SU-DHL-6 (cell line): ENCODE measurements around the gene EPHA4.

Experiments used
- H2AFZ ChIP-seq: fragments of 200-600 bp; sonication (generic); 2 replicates; pipeline ENCODE4 v1.6.1; 2014; ENCODE audit warnings: low read depth, mild to moderate bottlenecking, moderate library complexity, mixed read lengths, antibody characterized with exemption, low read length; ENCODE audit not compliant: severe bottlenecking
- H3F3A ChIP-seq: fragments of 200-600 bp; shearing (Covaris generic); 2 replicates; pipeline ENCODE4 v1.6.0; 2016; ENCODE audit warnings: antibody characterized with exemption, mild to moderate bottlenecking; ENCODE audit not compliant: insufficient read depth
- H3K27ac ChIP-seq: fragments of 200-600 bp; sonication (generic); 2 replicates; pipeline ENCODE4 v1.5.1; 2016; ENCODE audit warnings: low read depth, mild to moderate bottlenecking, low read length, moderate library complexity, mixed read lengths
- H3K27me3 ChIP-seq: fragments of 200-600 bp; sonication (generic), shearing (Covaris generic); 2 replicates; pipeline ENCODE4 v1.6.0; 2014; ENCODE audit warnings: mild to moderate bottlenecking, low read length
- H3K36me3 ChIP-seq: fragments of 200-600 bp; sonication (generic); 2 replicates; pipeline ENCODE4 v1.6.1; 2014; ENCODE audit warnings: mild to moderate bottlenecking, low read length, mixed read lengths
- H3K4me2 ChIP-seq: fragments of 300-600, 200-600 bp; shearing (Covaris generic), sonication (generic); 2 replicates; pipeline ENCODE4 v1.6.0; 2014; ENCODE audit warnings: low read length, low read depth, mild to moderate bottlenecking; ENCODE audit not compliant: poor library complexity, severe bottlenecking
- H3K4me3 ChIP-seq: fragments of 200-600 bp; sonication (generic); 2 replicates; pipeline ENCODE4 v1.5.1; 2014; ENCODE audit warnings: antibody characterized with exemption, low read length, mild to moderate bottlenecking, mixed read lengths; ENCODE audit not compliant: insufficient read depth, poor library complexity, severe bottlenecking
- H3K79me2 ChIP-seq: fragments of 200-600 bp; sonication (generic); 2 replicates; pipeline ENCODE4 v1.6.1; 2014; ENCODE audit warnings: mild to moderate bottlenecking, low read length, moderate library complexity; ENCODE audit not compliant: insufficient read depth
- H3K9ac ChIP-seq: fragments of 200-600 bp; sonication (generic); 2 replicates; pipeline ENCODE4 v1.7.0; 2014; ENCODE audit warnings: mild to moderate bottlenecking, low read length
- H3K9me2 ChIP-seq: fragments of 200-600 bp; sonication (generic); replicated peaks from 2 replicates; pipeline ENCODE4 v1.6.1; 2014; ENCODE audit warnings: low read length; ENCODE audit not compliant: insufficient read depth
- H3K9me3 ChIP-seq: fragments of 200-600 bp; sonication (generic); 2 replicates; pipeline ENCODE4 v1.6.1; 2014; ENCODE audit warnings: low read length, mixed read lengths; ENCODE audit not compliant: insufficient read depth
- H4K20me1 ChIP-seq: fragments of 200-600 bp; sonication (generic); 2 replicates; pipeline ENCODE4 v1.6.1; 2014; ENCODE audit warnings: low read depth, mild to moderate bottlenecking, antibody characterized with exemption, low read length, moderate library complexity, mixed read lengths
- EZH2phosphoT487 ChIP-seq: fragments of 200-600 bp; sonication (generic), shearing (Covaris generic); conservative IDR thresholded peaks from 2 replicates; pipeline ENCODE4 v1.6.1; 2018; ENCODE audit warnings: mild to moderate bottlenecking, antibody characterized with exemption, low read length, moderate library complexity, mixed read lengths
- TF ChIP-seq, protein P1 (sequence below): fragments of 200-600 bp; sonication (generic); IDR thresholded peaks from one replicate; pipeline ENCODE4 v1.5.1; 2017; ENCODE audit warnings: antibody characterized with exemption, mild to moderate bottlenecking, low read length, moderate library complexity; ENCODE audit not compliant: insufficient read depth, poor library complexity, severe bottlenecking

The EPHA4 gene

DNA sequence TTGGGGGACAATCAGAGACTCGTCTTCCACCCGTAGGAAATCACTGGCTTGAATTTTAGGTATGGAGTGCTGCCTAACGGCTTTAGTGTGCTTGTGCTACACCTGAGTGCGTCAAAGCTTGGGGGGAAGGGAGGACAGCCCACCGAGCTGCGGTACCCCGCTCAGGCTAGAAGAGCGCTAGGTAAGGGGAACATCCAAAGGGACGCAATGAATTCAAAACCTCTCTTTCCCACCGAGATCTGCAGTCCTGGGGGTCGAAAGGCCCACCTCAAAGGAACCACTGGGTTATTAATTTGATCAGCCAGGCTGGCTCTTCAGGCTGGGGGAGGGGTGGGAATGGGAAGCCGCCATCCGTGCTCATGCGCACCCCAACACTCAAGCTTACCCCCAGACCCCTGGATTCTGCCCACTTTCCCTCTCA lies 2.7 kb downstream of the EPHA4 start:
- Histone ChIP-seq H3K36me3 (no peaks in the 10 kb centered on the region), H3K27ac (no peak overlapping the region), H3F3A (no peaks in the 10 kb centered on the region), H3K4me3 (no peak overlapping the region), H3K9me3 (no peaks in the 10 kb centered on the region), H3K79me2 (no peaks in the 10 kb centered on the region), H3K4me2 (no peak overlapping the region), H3K9me2 (no peaks in the 10 kb centered on the region), H3K27me3 (no peaks in the 10 kb centered on the region), H3K9ac (no peak overlapping the region), H2AFZ (no peak overlapping the region), H4K20me1 (no peaks in the 10 kb centered on the region)
- TF ChIP-seq, protein P1, sequence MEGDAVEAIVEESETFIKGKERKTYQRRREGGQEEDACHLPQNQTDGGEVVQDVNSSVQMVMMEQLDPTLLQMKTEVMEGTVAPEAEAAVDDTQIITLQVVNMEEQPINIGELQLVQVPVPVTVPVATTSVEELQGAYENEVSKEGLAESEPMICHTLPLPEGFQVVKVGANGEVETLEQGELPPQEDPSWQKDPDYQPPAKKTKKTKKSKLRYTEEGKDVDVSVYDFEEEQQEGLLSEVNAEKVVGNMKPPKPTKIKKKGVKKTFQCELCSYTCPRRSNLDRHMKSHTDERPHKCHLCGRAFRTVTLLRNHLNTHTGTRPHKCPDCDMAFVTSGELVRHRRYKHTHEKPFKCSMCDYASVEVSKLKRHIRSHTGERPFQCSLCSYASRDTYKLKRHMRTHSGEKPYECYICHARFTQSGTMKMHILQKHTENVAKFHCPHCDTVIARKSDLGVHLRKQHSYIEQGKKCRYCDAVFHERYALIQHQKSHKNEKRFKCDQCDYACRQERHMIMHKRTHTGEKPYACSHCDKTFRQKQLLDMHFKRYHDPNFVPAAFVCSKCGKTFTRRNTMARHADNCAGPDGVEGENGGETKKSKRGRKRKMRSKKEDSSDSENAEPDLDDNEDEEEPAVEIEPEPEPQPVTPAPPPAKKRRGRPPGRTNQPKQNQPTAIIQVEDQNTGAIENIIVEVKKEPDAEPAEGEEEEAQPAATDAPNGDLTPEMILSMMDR, result no peak
- TF ChIP-seq EZH2phosphoT487, result no peak

DNA sequence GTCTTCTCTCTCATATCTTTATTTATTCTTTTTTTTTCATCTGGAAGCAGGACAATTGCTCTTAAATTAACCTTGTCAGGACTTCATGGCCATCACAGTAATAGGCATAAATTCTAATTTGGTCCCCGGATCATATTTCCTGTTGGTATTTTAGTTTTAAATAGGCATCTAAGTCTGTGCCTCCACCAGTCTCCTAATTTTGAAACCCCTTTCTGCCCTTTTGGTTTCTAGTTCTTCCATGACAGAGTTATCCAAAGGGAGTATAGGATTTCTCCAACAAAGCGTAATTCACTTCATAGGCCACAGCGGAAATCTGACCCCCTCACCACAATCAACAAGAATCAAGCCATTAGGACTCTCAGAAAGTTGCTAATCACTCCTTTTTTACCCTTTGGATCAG lies 3.8 kb downstream of the EPHA4 start:
- Histone ChIP-seq H2AFZ (no peak overlapping the region), H3K27me3 (no peaks in the 10 kb centered on the region), H3K36me3 (no peaks in the 10 kb centered on the region), H3F3A (no peaks in the 10 kb centered on the region), H3K4me2 (no peak overlapping the region), H3K79me2 (no peaks in the 10 kb centered on the region), H3K27ac (no peak overlapping the region), H4K20me1 (no peaks in the 10 kb centered on the region), H3K9me3 (no peaks in the 10 kb centered on the region), H3K4me3 (no peak overlapping the region), H3K9me2 (no peaks in the 10 kb centered on the region), H3K9ac (no peak overlapping the region)
- TF ChIP-seq, protein P1, result no peak
- TF ChIP-seq EZH2phosphoT487, result no peak

DNA sequence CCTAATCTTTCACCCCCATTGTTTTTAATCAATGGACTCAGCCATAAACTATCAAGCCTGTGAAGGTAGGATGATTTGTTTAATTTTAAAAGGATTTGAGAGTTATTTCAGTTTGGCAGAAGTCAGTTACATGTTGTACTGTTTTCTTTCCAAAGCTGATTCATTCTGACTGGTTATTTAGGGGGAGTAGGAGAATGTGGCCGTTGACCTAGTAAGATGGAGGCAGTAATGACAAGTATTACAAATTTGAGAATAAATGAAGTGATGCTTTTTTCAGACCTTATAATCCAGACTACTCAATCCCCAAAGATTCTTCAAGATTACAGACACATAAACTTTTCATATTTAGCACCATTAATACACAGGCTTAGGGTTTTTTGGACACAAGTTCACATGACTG lies 4.3 kb downstream of the EPHA4 start:
- no peaks in the 10 kb centered on the region for H3K36me3 ChIP-seq
- no peaks in the 10 kb centered on the region for H3K9me3 ChIP-seq
- no peak overlapping the region for H3K27ac ChIP-seq
- H3K9ac ChIP-seq, result no peak overlapping the region
- no peaks in the 10 kb centered on the region for H3K27me3 ChIP-seq
- H3F3A ChIP-seq, result no peaks in the 10 kb centered on the region
- H4K20me1 ChIP-seq, result no peaks in the 10 kb centered on the region
- no peaks in the 10 kb centered on the region for H3K79me2 ChIP-seq
- no peaks in the 10 kb centered on the region for H3K9me2 ChIP-seq
- TF ChIP-seq, protein P1, result no peak
- TF ChIP-seq EZH2phosphoT487, result no peak
- no peak overlapping the region for H2AFZ ChIP-seq
- no peak overlapping the region for H3K4me3 ChIP-seq
- no peak overlapping the region for H3K4me2 ChIP-seq
